WERI-Rb-1 (cell line): ENCODE measurements around the gene AFF3.
A peak's percentile ranks its signal among the peaks of the same experiment; 100 is the strongest.

Experiments used
- DNase-seq: peaks from one replicate; pipeline ENCODE4 v3.0.0-alpha.2; 2020
- H3K27ac ChIP-seq: fragments of 250-450 bp; sonication (Bioruptor Pico); 2 replicates; pipeline ENCODE4 v1.5.1; 2020; ENCODE audit warnings: mild to moderate bottlenecking, moderate library complexity
- H3K27me3 ChIP-seq: fragments of 250-450 bp; sonication (Bioruptor Pico); 2 replicates; pipeline ENCODE4 v1.5.1; 2021; ENCODE audit warnings: mild to moderate bottlenecking, low read depth, moderate library complexity; ENCODE audit not compliant: insufficient read depth, severe bottlenecking
- H3K36me3 ChIP-seq: fragments of 250-450 bp; sonication (Bioruptor Pico); 2 replicates; pipeline ENCODE4 v1.5.1; 2020; ENCODE audit warnings: mild to moderate bottlenecking, moderate library complexity
- H3K4me3 ChIP-seq: 2 replicates; pipeline ENCODE4 v1.5.1; 2011; ENCODE audit warnings: low read depth, mild to moderate bottlenecking, control low read depth, low read length
- H3K9me3 ChIP-seq: fragments of 250-450 bp; sonication (Bioruptor Pico); 2 replicates; pipeline ENCODE4 v1.5.1; 2021; ENCODE audit warnings: mild to moderate bottlenecking, moderate library complexity; ENCODE audit not compliant: severe bottlenecking
- CTCF ChIP-seq: IDR thresholded peaks from 2 replicates; pipeline ENCODE4 v1.5.1; 2011; ENCODE audit warnings: low read depth, mild to moderate bottlenecking, control low read depth, inconsistent platforms, low read length

AFF3 gene

GRCh38 chr2:99811544-99811943 is 330.8 kb downstream of the AFF3 start:
- no peak overlapping the region for H3K27ac ChIP-seq

DNA sequence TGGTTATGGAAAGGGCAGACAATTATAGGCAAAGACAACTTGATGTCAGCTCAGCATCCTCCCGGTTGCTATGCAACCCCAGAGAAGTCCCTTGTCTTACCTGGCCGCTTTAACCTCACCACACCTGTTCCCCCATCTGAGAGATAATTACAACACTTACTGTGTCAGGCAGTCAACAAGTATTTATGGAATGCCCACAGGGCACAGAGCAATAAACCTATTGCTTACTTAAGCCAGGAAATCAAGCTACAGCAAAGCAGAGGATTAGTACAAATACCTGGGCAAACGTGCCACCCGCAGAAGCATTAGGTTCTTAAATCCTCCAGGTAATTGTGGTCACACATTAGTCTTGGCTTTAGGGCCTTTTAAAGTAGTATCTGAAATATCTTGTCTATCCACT is 332.2 kb downstream of the AFF3 start:
- Histone ChIP-seq H3K36me3 (no peaks in the 10 kb centered on the region), H3K27ac (no peak overlapping the region), H3K4me3 (no peak overlapping the region), H3K27me3 (no peaks in the 10 kb centered on the region), H3K9me3 (no peaks in the 10 kb centered on the region)
- no peak for TF ChIP-seq CTCF
- no peak for DNase-seq

More at GRCh38 chr2:99811544-99811943, 330.8 kb downstream of the AFF3 start:
- TF ChIP-seq CTCF = no peak
- Histone ChIP-seq H3K4me3 (no peak overlapping the region), H3K36me3 (no peaks in the 10 kb centered on the region), H3K9me3 (no peaks in the 10 kb centered on the region), H3K27me3 (no peaks in the 10 kb centered on the region)
- no peak for DNase-seq

DNA sequence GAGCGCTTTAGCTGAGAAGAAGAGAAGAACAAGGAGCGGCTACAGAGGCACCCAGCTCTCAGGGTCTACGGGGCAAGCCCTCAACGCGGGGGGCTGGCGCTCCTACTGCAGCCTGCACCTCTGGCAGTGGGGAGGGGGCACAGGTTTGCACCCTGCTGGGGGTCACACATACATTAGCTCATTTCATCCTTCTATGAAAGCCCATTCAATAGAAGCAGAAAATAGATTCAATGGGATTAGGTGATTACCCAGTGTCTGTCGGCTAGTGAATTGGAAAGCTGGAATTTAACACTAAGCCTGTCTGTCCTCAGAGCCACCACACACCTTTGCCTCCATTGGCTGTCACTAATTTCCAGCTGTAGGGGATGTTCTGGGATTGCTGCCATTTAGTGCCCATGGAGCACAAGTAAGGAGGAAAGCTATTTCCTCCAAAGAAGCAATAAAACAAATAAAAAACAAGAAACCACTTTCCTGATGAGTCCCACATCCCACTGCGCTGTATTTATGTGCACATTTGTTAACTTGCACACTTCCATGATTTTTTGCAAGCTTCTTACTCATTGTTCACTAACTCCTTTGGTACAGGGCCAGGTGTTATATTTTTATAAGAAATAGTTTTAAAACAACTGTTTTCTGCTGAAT is 333.0 kb downstream of the AFF3 start:
- Histone ChIP-seq H3K27ac (no peak overlapping the region), H3K9me3 (no peaks in the 10 kb centered on the region), H3K4me3 (no peak overlapping the region), H3K27me3 (no peaks in the 10 kb centered on the region), H3K36me3 (no peaks in the 10 kb centered on the region)
- no peak for TF ChIP-seq CTCF
- peak; percentile 15 for DNase-seq

DNA sequence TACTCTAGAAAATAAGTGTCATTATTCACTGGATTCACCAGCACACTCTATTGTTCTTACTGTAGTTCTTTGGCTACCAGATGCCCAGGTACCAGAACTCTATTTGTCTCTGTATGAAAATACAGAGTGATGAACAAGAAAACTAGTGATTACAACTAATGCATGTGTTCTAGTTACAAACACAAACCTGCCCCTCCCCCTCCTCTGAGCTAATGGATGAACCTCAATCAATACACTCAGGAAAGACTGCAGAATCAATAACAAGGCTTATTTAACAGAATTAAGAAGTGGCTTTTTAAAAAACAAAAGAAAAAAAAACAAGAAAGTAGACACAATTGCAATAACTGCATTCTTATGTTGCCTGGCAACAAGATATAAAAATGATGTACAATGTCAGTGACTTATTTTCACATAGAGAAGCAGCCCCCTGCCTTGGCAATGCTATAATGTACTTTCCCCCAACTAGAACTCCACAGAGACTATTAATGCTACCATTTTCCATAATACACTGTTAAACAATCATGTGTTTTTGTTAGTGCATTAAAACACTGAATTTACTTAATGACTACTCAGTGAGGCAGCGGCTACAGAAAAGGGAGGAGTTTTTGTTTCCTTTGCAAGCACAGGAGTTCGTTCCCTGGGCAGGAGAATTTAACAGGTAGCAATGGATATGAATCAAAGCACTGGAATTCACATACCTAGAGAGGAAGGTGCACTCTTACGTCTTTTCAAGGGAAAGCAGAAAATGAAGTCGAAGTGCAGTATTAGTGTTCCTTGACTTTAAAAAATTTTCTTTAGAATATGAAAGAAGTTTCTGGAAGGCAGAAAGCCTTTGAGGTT is 333.8 kb downstream of the AFF3 start:
- Histone ChIP-seq H3K9me3 (no peaks in the 10 kb centered on the region), H3K36me3 (no peaks in the 10 kb centered on the region), H3K4me3 (no peak overlapping the region), H3K27ac (no peak overlapping the region), H3K27me3 (no peaks in the 10 kb centered on the region)
- no peak for DNase-seq
- no peak for TF ChIP-seq CTCF

DNA sequence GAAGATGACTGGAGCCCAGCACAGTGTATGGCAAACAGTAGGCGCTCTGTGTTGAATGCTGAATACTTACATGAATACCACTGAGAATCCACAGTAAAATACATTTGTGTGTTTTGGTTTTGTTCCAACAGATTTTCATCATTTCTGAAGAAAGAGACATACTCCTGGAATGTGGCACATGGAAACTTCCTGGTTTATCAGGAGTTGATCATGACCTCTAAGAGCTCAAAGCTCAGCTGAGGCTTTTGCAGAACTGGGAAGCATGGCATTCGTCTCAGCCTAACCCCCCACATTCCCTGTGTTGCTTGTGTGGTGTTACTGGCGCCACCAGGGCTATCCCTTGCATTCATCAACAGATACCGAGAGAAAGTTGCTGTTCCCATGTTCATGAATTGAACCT is 335.6 kb downstream of the AFF3 start:
- Histone ChIP-seq H3K27ac (no peak overlapping the region), H3K4me3 (no peak overlapping the region), H3K27me3 (no peaks in the 10 kb centered on the region), H3K36me3 (no peaks in the 10 kb centered on the region), H3K9me3 (no peaks in the 10 kb centered on the region)
- no peak for DNase-seq
- no peak for TF ChIP-seq CTCF
